ENCODE measurements around the gene MAPKAP1.
"Not testable (repeated sequence)": the region's sequence is repeated elsewhere in the genome, so short reads cannot be mapped to it uniquely, and the experiment has no call there.

MAPKAP1 gene

DNA sequence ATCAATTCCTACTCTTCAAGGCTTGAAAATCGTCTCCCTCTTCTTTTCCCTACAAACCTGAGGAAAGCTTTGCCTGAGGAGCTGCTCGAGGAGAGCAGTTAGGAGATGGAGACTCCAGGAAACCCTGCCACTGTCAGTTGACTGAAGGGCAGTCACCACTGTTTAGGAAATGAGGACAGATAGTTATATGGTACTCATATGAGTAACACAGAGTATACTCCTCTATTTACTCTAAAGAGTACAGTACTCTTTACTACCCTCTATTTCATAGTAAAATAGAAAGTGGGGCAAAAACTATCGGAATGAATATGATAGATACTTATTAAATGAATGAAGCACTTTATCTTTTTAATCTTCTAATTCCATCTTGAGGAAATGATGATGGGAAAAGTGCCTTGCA lies 115.8 kb downstream of the MAPKAP1 start:
- H3K4me3 Mint-ChIP-seq = no peak overlapping the region
- H3K27me3 Mint-ChIP-seq = no peaks in the 10 kb centered on the region
- H3K9me3 Mint-ChIP-seq = no peaks in the 10 kb centered on the region
- DNase-seq (no peak), ATAC-seq (replicated peaks) (no peak)
- no peak overlapping the region for H3K27ac Mint-ChIP-seq
- peaks cover 24 to 43% of the 10 kb centered on the region in 2 donors for H3K4me1 Mint-ChIP-seq (ENCODE audit: low read depth in 2 of 2)
- H3K36me3 Mint-ChIP-seq (ENCODE audit: insufficient read depth) = peaks cover 8% of the 10 kb centered on the region

DNA sequence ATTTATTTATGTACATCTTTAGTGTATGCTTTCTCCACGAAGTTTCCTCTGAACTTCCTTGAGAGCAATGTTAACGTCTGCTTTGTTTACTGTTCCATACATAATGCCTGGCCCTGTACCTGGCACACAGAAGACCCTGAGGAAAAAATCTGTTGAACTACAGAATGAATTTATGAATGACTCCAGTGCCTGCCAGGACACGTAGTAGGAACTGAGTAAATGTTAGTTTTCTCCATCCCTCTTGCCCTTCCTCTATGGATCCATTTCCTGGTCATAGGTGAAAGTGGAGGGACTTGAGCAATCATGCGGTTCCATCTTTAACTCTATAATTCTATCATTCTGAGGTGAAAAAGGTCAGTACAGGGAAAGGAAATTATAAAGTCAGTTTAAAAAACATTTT lies 117.7 kb downstream of the MAPKAP1 start:
- Mint-ChIP-seq H3K4me1 (ENCODE audit: low read depth in 2 of 2) (peaks cover 16 to 34% of the 10 kb centered on the region in 2 donors), H3K27me3 (no peaks in the 10 kb centered on the region), H3K9me3 (no peaks in the 10 kb centered on the region), H3K27ac (no peak overlapping the region), H3K4me3 (no peak overlapping the region), H3K36me3 (ENCODE audit: insufficient read depth) (peaks cover 8% of the 10 kb centered on the region)
- DNase-seq (no peak), ATAC-seq (replicated peaks) (no peak)

GRCh38 chr9:125587819-125588460 lies 119.1 kb downstream of the MAPKAP1 start:
- H3K9me3 Mint-ChIP-seq = no peaks in the 10 kb centered on the region
- ATAC-seq (replicated peaks) = no peak
- no peak overlapping the region for H3K27ac Mint-ChIP-seq
- H3K4me3 Mint-ChIP-seq = no peak overlapping the region
- no peak for DNase-seq
- peaks cover 16 to 28% of the 10 kb centered on the region in 2 donors for H3K4me1 Mint-ChIP-seq (ENCODE audit: low read depth in 2 of 2)
- H3K36me3 Mint-ChIP-seq (ENCODE audit: insufficient read depth) = peaks cover 14% of the 10 kb centered on the region
- no peaks in the 10 kb centered on the region for H3K27me3 Mint-ChIP-seq

- Mint-ChIP-seq H3K4me1 (ENCODE audit: low read depth in 2 of 2) (peaks cover 16 to 27% of the 10 kb centered on the region in 2 donors), H3K36me3 (ENCODE audit: insufficient read depth) (peaks cover 18% of the 10 kb centered on the region)
Measured at GRCh38 chr9:125586172-125586511, 120.9 kb downstream of the MAPKAP1 start.

GRCh38 chr9:125585503-125586171 lies 121.4 kb downstream of the MAPKAP1 start:
- Mint-ChIP-seq H3K27ac (peak overlapping the region in 1 of 2 donors; percentile 26), H3K36me3 (ENCODE audit: insufficient read depth) (peaks cover 18% of the 10 kb centered on the region), H3K9me3 (no peaks in the 10 kb centered on the region), H3K4me3 (no peak overlapping the region), H3K4me1 (ENCODE audit: low read depth in 2 of 2) (peaks cover 15 to 22% of the 10 kb centered on the region in 2 donors), H3K27me3 (no peaks in the 10 kb centered on the region)
- DNase-seq (no peak), ATAC-seq (replicated peaks) (no peak)

More at GRCh38 chr9:125586172-125586511, 120.9 kb downstream of the MAPKAP1 start:
- Mint-ChIP-seq H3K27ac (peak overlapping the region in 1 of 2 donors; percentile 26), H3K9me3 (no peaks in the 10 kb centered on the region), H3K27me3 (no peaks in the 10 kb centered on the region), H3K4me3 (no peak overlapping the region)
- no peak for DNase-seq
- ATAC-seq (replicated peaks) = no peak

DNA sequence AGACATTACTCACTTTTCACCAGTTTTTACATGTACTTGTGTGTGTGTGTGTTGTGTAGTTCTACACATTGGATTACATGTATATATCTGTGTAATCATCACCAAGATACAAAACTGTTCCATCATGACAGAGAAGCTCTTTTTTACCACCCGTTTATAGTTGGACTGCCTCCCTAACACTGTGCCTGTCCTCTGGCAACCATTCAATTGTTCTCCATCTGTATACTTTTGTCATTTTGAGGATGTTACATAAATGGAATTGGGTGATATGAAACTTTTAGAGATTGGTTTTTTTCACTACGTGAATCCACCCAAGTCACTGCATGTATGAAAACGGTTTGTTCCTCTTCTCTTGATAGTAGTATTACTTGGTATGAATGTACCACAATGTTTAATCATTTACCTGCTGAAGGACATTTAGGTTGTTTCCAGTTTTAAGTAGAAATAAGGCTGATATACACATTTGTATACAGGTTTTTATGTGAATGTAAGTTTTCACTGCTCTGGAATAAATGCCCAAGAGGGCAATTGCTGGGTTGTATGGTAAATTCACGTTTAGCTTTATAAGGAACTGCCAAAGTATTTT lies 126.2 kb downstream of the MAPKAP1 start:
- H3K4me3 Mint-ChIP-seq = no peak overlapping the region
- DNase-seq = no peak
- peaks cover 16% of the 10 kb centered on the region for H3K36me3 Mint-ChIP-seq (ENCODE audit: insufficient read depth)
- H3K27me3 Mint-ChIP-seq = no peaks in the 10 kb centered on the region
- ATAC-seq (replicated peaks) = no peak
- H3K9me3 Mint-ChIP-seq = no peaks in the 10 kb centered on the region
- H3K4me1 Mint-ChIP-seq (ENCODE audit: low read depth in 2 of 2) = peaks cover 1 to 4% of the 10 kb centered on the region in 2 donors
- H3K27ac Mint-ChIP-seq = no peak overlapping the region

- DNase-seq (no peak), ATAC-seq (replicated peaks) (no peak)
- Mint-ChIP-seq H3K36me3 (ENCODE audit: insufficient read depth) (peaks cover 13% of the 10 kb centered on the region), H3K4me3 (no peak overlapping the region), H3K9me3 (no peaks in the 10 kb centered on the region), H3K27ac (no peak overlapping the region), H3K27me3 (no peaks in the 10 kb centered on the region), H3K4me1 (ENCODE audit: low read depth in 2 of 2) (peaks cover 1 to 4% of the 10 kb centered on the region in 2 donors)
Measured at GRCh38 chr9:125579030-125579932, 127.7 kb downstream of the MAPKAP1 start.

GRCh38 chr9:125574126-125574877 lies 132.7 kb downstream of the MAPKAP1 start:
- no peak for DNase-seq
- Mint-ChIP-seq H3K27ac (no peak overlapping the region), H3K4me1 (ENCODE audit: low read depth in 2 of 2) (peaks cover 3 to 8% of the 10 kb centered on the region in 2 donors), H3K9me3 (peaks cover 0 to 7% of the 10 kb centered on the region in 2 donors), H3K4me3 (no peak overlapping the region), H3K27me3 (no peaks in the 10 kb centered on the region), H3K36me3 (ENCODE audit: insufficient read depth) (peaks cover 4% of the 10 kb centered on the region)
- no peak for ATAC-seq (replicated peaks)

DNA sequence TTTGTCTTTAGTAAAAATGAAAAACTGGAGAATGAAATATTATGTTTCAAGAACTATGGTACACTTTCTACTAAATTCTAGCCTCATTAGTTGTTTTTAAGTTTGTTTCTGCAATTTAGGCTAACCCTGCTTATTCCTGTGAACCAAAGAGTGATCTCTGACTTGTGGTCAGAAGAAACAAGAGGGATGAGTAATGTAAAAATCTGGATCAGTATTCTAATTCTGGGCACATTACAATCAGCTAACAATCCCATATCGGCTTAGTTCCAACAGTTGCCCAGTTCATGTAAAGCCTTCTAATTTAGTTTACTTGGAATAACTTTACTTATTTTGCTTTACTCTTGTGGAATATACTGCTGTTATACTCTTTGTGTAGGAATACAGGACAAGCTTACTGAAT lies 134.5 kb downstream of the MAPKAP1 start:
- not testable (repeated sequence) for H3K36me3 Mint-ChIP-seq (ENCODE audit: insufficient read depth); H3K4me1 Mint-ChIP-seq (ENCODE audit: low read depth in 2 of 2); ATAC-seq (replicated peaks); DNase-seq; H3K4me3 Mint-ChIP-seq; H3K9me3 Mint-ChIP-seq; H3K27me3 Mint-ChIP-seq; H3K27ac Mint-ChIP-seq

DNA sequence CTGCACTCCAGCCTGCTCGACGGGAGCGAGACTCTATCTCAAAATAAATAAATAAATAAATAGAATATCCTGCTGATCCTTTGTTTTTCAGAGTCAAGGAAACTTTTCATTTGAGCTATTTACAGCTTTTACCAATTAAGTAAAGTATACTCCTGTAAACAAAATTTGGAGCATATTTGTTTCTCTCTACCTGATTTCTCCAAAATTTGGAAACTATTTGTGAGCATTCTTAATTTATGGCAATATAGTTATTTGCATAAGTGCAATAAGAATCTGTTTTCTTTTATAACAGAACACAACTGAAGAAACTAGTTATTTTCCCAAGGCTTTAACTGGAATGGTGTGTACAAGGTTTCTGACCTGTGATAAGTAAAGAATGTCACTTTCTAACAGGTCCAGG lies 135.2 kb downstream of the MAPKAP1 start:
- not testable (repeated sequence) for H3K27me3 Mint-ChIP-seq; H3K36me3 Mint-ChIP-seq (ENCODE audit: insufficient read depth); ATAC-seq (replicated peaks); DNase-seq; H3K4me3 Mint-ChIP-seq; H3K27ac Mint-ChIP-seq; H3K9me3 Mint-ChIP-seq
- peaks cover 5 to 11% of the 10 kb centered on the region in 2 donors for H3K4me1 Mint-ChIP-seq (ENCODE audit: low read depth in 2 of 2)

GRCh38 chr9:125570246-125570645 lies 136.8 kb downstream of the MAPKAP1 start:
- peaks cover 4% of the 10 kb centered on the region for H3K36me3 Mint-ChIP-seq (ENCODE audit: insufficient read depth)
- DNase-seq (no peak), ATAC-seq (replicated peaks) (no peak)
- peaks cover 0 to 7% of the 10 kb centered on the region in 2 donors for H3K9me3 Mint-ChIP-seq
- H3K27me3 Mint-ChIP-seq = no peaks in the 10 kb centered on the region
- H3K27ac Mint-ChIP-seq = no peak overlapping the region
- no peak overlapping the region for H3K4me3 Mint-ChIP-seq
- peaks cover 6 to 15% of the 10 kb centered on the region in 2 donors for H3K4me1 Mint-ChIP-seq (ENCODE audit: low read depth in 2 of 2)

DNA sequence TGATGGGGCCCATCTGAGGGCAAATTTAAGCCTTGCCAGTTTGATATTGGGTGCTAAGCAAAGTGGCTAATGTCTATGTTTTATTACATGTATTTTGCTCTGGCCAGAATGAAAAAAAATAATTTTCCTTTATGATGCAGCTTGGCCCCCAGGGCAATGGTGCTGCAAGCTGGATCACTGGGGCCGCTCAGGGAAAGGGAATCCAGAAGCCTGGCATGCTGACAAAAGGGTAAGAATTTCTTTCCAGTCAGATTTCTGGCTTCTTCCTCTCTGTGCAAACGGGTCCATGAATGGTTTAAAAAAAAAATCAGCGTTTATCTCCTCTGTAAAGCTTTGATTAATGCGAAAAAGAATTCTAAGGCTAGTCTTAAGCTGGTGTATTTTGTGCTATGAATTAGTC lies 138.4 kb downstream of the MAPKAP1 start:
- no peak overlapping the region for H3K27ac Mint-ChIP-seq
- ATAC-seq (replicated peaks) (no peak), DNase-seq (no peak)
- H3K36me3 Mint-ChIP-seq (ENCODE audit: insufficient read depth) = peaks cover 4% of the 10 kb centered on the region
- peaks cover 9 to 18% of the 10 kb centered on the region in 2 donors for H3K4me1 Mint-ChIP-seq (ENCODE audit: low read depth in 2 of 2)
- H3K9me3 Mint-ChIP-seq = peaks cover 0 to 4% of the 10 kb centered on the region in 2 donors
- H3K27me3 Mint-ChIP-seq = no peaks in the 10 kb centered on the region
- H3K4me3 Mint-ChIP-seq = no peak overlapping the region

DNA sequence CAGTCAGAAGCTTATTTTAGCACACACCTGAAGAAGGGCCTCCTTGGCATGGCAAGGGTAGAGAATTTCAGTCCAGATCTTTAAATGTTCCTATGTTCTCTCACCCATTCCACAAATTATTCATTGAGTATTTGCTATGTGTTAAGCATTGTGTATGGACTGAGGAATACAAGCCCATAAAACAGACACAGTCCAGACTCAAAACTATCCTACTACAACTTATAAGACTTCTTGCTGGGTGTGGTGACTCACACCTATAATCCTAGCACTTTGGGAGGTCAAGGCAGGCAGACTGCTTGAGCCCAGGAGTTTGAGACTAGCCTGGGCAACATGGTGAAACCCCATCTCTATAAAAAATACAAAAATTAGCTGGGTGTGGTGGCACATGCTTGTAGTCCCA lies 141.0 kb downstream of the MAPKAP1 start:
- not testable (repeated sequence) for ATAC-seq (replicated peaks)

More for the DNA sequence above, 141.0 kb downstream of the MAPKAP1 start:
- H3K27ac Mint-ChIP-seq; H3K9me3 Mint-ChIP-seq; H3K4me3 Mint-ChIP-seq; DNase-seq; H3K36me3 Mint-ChIP-seq (ENCODE audit: insufficient read depth); H3K27me3 Mint-ChIP-seq: not testable (repeated sequence)
- peaks cover 13 to 27% of the 10 kb centered on the region in 2 donors for H3K4me1 Mint-ChIP-seq (ENCODE audit: low read depth in 2 of 2)

Measured in effector memory CD8-positive, alpha-beta T cell (primary cell).